Stimulated activated CD4-positive, alpha-beta T cell treated with anti-CD3 and anti-CD28 coated beads, Interleukin-2, amount 100 ng/mL, for 48 hours (primary cell): Measurements from ENCODE around the gene TSPAN15.
A peak's percentile ranks its signal among the peaks of the same experiment; 100 is the strongest.
"Not testable (repeated sequence)": the region's sequence is repeated elsewhere in the genome, so short reads cannot be mapped to it uniquely, and the experiment has no call there.

Experiments used
- DNase-seq, 2 donors: peaks; one replicate each; pipeline ENCODE4 v3.0.0-alpha.2; 2020

The TSPAN15 gene

GRCh38 chr10:69504576-69505250 lies 53.4 kb downstream of the TSPAN15 start:
- no peak for DNase-seq

GRCh38 chr10:69505636-69506318 lies 54.5 kb downstream of the TSPAN15 start:
- DNase-seq = no peak

- no peak for DNase-seq
These were observed 55.2 kb downstream of the TSPAN15 start for GRCh38 chr10:69506487-69506833.

- no peak for DNase-seq
These were observed 55.8 kb downstream of the TSPAN15 start for GRCh38 chr10:69506834-69507713.

GRCh38 chr10:69508738-69509340 lies 57.6 kb downstream of the TSPAN15 start:
- no peak for DNase-seq

GRCh38 chr10:69512901-69513300 lies 61.6 kb downstream of the TSPAN15 start:
- no peak for DNase-seq

- DNase-seq = no peak
These were observed 62.4 kb downstream of the TSPAN15 start for GRCh38 chr10:69513617-69514016.

GRCh38 chr10:69515699-69516259 lies 64.5 kb downstream of the TSPAN15 start:
- DNase-seq = peak; percentile 70 to 76

GRCh38 chr10:69516316-69516715 lies 65.1 kb downstream of the TSPAN15 start:
- peak in 1 of 2 donors; percentile 11 for DNase-seq

- DNase-seq = no peak
These were observed 65.5 kb downstream of the TSPAN15 start for GRCh38 chr10:69516796-69517195.

- DNase-seq = no peak
These were observed 66.1 kb downstream of the TSPAN15 start for GRCh38 chr10:69517271-69517848.

- no peak for DNase-seq
These were observed 76.7 kb downstream of the TSPAN15 start for GRCh38 chr10:69527961-69528360.

- DNase-seq = no peak
These were observed 82.4 kb downstream of the TSPAN15 start for GRCh38 chr10:69533658-69534057.

- DNase-seq = not testable (repeated sequence)
These were observed 85.3 kb downstream of the TSPAN15 start for GRCh38 chr10:69536521-69536920.

GRCh38 chr10:69537449-69537848 lies 86.2 kb downstream of the TSPAN15 start:
- DNase-seq = no peak

GRCh38 chr10:69538461-69538860 lies 87.2 kb downstream of the TSPAN15 start:
- DNase-seq = no peak

- no peak for DNase-seq
These were observed 90.2 kb downstream of the TSPAN15 start for GRCh38 chr10:69541463-69541862.

GRCh38 chr10:69549959-69550358 lies 98.7 kb downstream of the TSPAN15 start:
- no peak for DNase-seq

- no peak for DNase-seq
These were observed 101.0 kb downstream of the TSPAN15 start for GRCh38 chr10:69552268-69552667.

GRCh38 chr10:69553328-69553727 lies 102.1 kb downstream of the TSPAN15 start:
- no peak for DNase-seq

GRCh38 chr10:69554611-69555010 lies 103.3 kb downstream of the TSPAN15 start:
- no peak for DNase-seq
